Chondrocyte (in vitro differentiated cells): ENCODE data around the gene SPTLC3. TPM values are rescaled to one million over a fixed set of nuclear protein-coding genes. Genes with fewer than 3 reads are reported as not detected.

ENCODE experiments used
- DNase-seq: peaks from one replicate; pipeline ENCODE4 v3.0.0; 2021; ENCODE audit warnings: mixed read lengths, low spot score
- H3K27ac Mint-ChIP-seq: one replicate; pipeline ENCODE4 v1.8.0; 2021; ENCODE audit warnings: mild to moderate bottlenecking, moderate library complexity, mixed read lengths; ENCODE audit not compliant: unreplicated experiment
- H3K27me3 Mint-ChIP-seq: 2 replicates; pipeline ENCODE4 v1.8.0; 2021; ENCODE audit warnings: low read depth, mixed read lengths
- H3K36me3 Mint-ChIP-seq: 2 replicates; pipeline ENCODE4 v1.8.0; 2021; ENCODE audit warnings: low read depth, mixed read lengths
- H3K4me1 Mint-ChIP-seq: 2 replicates; pipeline ENCODE4 v1.8.0; 2021; ENCODE audit warnings: low read depth, mild to moderate bottlenecking, mixed read lengths
- H3K4me3 Mint-ChIP-seq: one replicate; pipeline ENCODE4 v1.8.0; 2021; ENCODE audit warnings: mild to moderate bottlenecking, moderate library complexity, mixed read lengths; ENCODE audit not compliant: unreplicated experiment
- H3K9me3 Mint-ChIP-seq: 2 replicates; pipeline ENCODE4 v1.8.0; 2021; ENCODE audit warnings: low read depth, mixed read lengths
- CTCF ChIP-seq: fragments of 200-600 bp; sonication (generic); IDR thresholded peaks from 2 replicates; pipeline ENCODE4 v1.5.0; 2021; ENCODE audit warnings: antibody characterized with exemption, mild to moderate bottlenecking, moderate library complexity
- total RNA-seq: library from RNA; stranded (reverse); gene quantifications from 3 replicates; pipeline ENCODE4 v1.2.1, GENCODE V29; 2021

Gene SPTLC3
- total RNA-seq, 1 donor from 2014 or later = 5.0 TPM

GRCh38 chr20:13140775-13141174, 132.0 kb downstream of the SPTLC3 start:
- TF ChIP-seq CTCF = no peak
- Mint-ChIP-seq H3K9me3 (peaks cover 3% of the 10 kb centered on the region), H3K4me1 (peaks cover 14% of the 10 kb centered on the region), H3K27ac (no peak overlapping the region), H3K36me3 (no peaks in the 10 kb centered on the region), H3K27me3 (no peaks in the 10 kb centered on the region), H3K4me3 (no peak overlapping the region)
- no peak for DNase-seq

- H3K27ac Mint-ChIP-seq = no peak overlapping the region
- H3K4me1 Mint-ChIP-seq = peaks cover 15% of the 10 kb centered on the region
- TF ChIP-seq CTCF = no peak
- peaks cover 3% of the 10 kb centered on the region for H3K9me3 Mint-ChIP-seq
- no peaks in the 10 kb centered on the region for H3K36me3 Mint-ChIP-seq
- DNase-seq = no peak
- no peaks in the 10 kb centered on the region for H3K27me3 Mint-ChIP-seq
- no peak overlapping the region for H3K4me3 Mint-ChIP-seq
These were observed 132.8 kb downstream of the SPTLC3 start for GRCh38 chr20:13141546-13141945.

GRCh38 chr20:13142143-13142542, 133.4 kb downstream of the SPTLC3 start:
- DNase-seq = no peak
- Mint-ChIP-seq H3K36me3 (no peaks in the 10 kb centered on the region), H3K4me1 (peaks cover 21% of the 10 kb centered on the region), H3K9me3 (peaks cover 3% of the 10 kb centered on the region), H3K4me3 (no peak overlapping the region), H3K27ac (peak overlapping the region; percentile 29), H3K27me3 (no peaks in the 10 kb centered on the region)
- TF ChIP-seq CTCF = no peak

- H3K9me3 Mint-ChIP-seq = peaks cover 7% of the 10 kb centered on the region
- no peak for DNase-seq
- peaks cover 21% of the 10 kb centered on the region for H3K4me1 Mint-ChIP-seq
- H3K36me3 Mint-ChIP-seq = no peaks in the 10 kb centered on the region
- no peak for TF ChIP-seq CTCF
- H3K4me3 Mint-ChIP-seq = peak overlapping the region; percentile 0
- H3K27me3 Mint-ChIP-seq = no peaks in the 10 kb centered on the region
- peak overlapping the region; percentile 30 for H3K27ac Mint-ChIP-seq
These were observed 138.5 kb downstream of the SPTLC3 start for GRCh38 chr20:13147071-13147963.

GRCh38 chr20:13147971-13148370, 139.2 kb downstream of the SPTLC3 start:
- DNase-seq = no peak
- Mint-ChIP-seq H3K36me3 (no peaks in the 10 kb centered on the region), H3K27ac (no peak overlapping the region), H3K4me1 (peaks cover 20% of the 10 kb centered on the region), H3K27me3 (no peaks in the 10 kb centered on the region), H3K4me3 (no peak overlapping the region), H3K9me3 (peaks cover 7% of the 10 kb centered on the region)
- no peak for TF ChIP-seq CTCF
